A673 (cell line): ENCODE measurements around the gene TMEM14C.

ENCODE experiments used
- CTCF ChIP-seq: fragments of 300-800, 200-600 bp; sonication (generic); conservative IDR thresholded peaks from 2 replicates; pipeline ENCODE4 v1.5.1; 2017; ENCODE audit warnings: low read depth, mild to moderate bottlenecking, antibody characterized with exemption, low read length, moderate library complexity, mixed read lengths
- EZH2 ChIP-seq: fragments of 200-600 bp; sonication (generic); IDR thresholded peaks from 2 replicates; pipeline ENCODE4 v1.6.1; 2017; ENCODE audit warnings: borderline replicate concordance, low read depth, mild to moderate bottlenecking, mixed read lengths, antibody characterized with exemption, low read length; ENCODE audit not compliant: poor library complexity, severe bottlenecking

- no peak for TF ChIP-seq CTCF
- no peak for TF ChIP-seq EZH2
These were observed 35.3 kb upstream of the TMEM14C start for GRCh38 chr6:10687582-10687981.
